Sigmoid colon (tissue), 7 donors: ENCODE data around the gene DOCK9. TPM values are rescaled to one million over a fixed set of nuclear protein-coding genes. Genes with fewer than 3 reads are reported as not detected.

ENCODE experiments used
- DNase-seq: peaks from one replicate; pipeline ENCODE4 v3.0.0-alpha.2; 2019
- H3K27ac ChIP-seq, 4 donors: fragments of 200-600 bp; sonication (generic); one replicate each; pipeline ENCODE4 v1.5.1; 2016 to 2019; ENCODE audit warnings: mild to moderate bottlenecking in 1 of 4
- H3K27me3 ChIP-seq, 3 donors: fragments of 200-600 bp; sonication (generic); one replicate each; pipeline ENCODE4 v1.5.1; 2019; ENCODE audit warnings: mild to moderate bottlenecking in 1 of 3
- H3K36me3 ChIP-seq, 4 donors: fragments of 200-600 bp; sonication (generic); one replicate each; pipeline ENCODE4 v1.5.1; 2016 to 2019
- H3K4me1 ChIP-seq, 4 donors: fragments of 200-600 bp; sonication (generic); one replicate each; pipeline ENCODE4 v1.5.1; 2017 to 2019
- H3K4me3 ChIP-seq, 4 donors: fragments of 200-600 bp; sonication (generic); one replicate each; pipeline ENCODE4 v1.5.1; 2017 to 2019; ENCODE audit warnings: mild to moderate bottlenecking in 2 of 4, moderate library complexity in 1 of 4
- H3K9me3 ChIP-seq, 4 donors: fragments of 200-600 bp in 3 of 4; sonication (generic) in 3 of 4; one replicate each; pipeline versions ENCODE4 v1.5.1 to v1.6.1; 2013 to 2019
- CTCF ChIP-seq, 4 experiments: fragments of 450-650 bp in 3 of 4; fragments of 200-600 bp in 1 of 4; IDR thresholded peaks; one replicate each; pipeline ENCODE4 v1.5.1; 2016 to 2019; ENCODE audit warnings: antibody characterized with exemption in 4 of 4, mild to moderate bottlenecking in 3 of 4, moderate library complexity in 2 of 4
- EP300 ChIP-seq, 4 donors: sonication (generic); formaldehyde crosslinking; IDR thresholded peaks; one replicate each; pipeline ENCODE4 v1.6.1; 2017; ENCODE audit warnings: antibody characterized with exemption in 4 of 4
- POLR2A ChIP-seq, 2 donors: fragments of 450-650 bp; IDR thresholded peaks; one replicate each; pipeline ENCODE4 v1.6.1; 2016; ENCODE audit warnings: antibody characterized with exemption in 2 of 2, mild to moderate bottlenecking in 2 of 2, moderate library complexity in 2 of 2
- POLR2AphosphoS5 ChIP-seq, 4 donors: sonication (generic); formaldehyde crosslinking; IDR thresholded peaks; one replicate each; pipeline ENCODE4 v1.6.1; 2017; ENCODE audit warnings: antibody characterized with exemption in 4 of 4
- WGBS, 2 donors: extraction: QIAGEN DNeasy Blood & Tissue Kit; methylation state at CpG; one replicate each; pipeline ENCODE4 v1.1.7; 2013; 5-methylcytosine and 5-hydroxymethylcytosine counted together
- intact Hi-C: fragments of 100-400 bp; cut with DNase I; formaldehyde crosslinking; loops from one replicate; pipeline ENCODE4 v1.15.1; 2023
- polyA plus RNA-seq, 3 donors: library from polyadenylated mRNA; stranded (reverse); fragments of 200-250 nt; gene quantifications; one replicate each; pipeline ENCODE4 v1.2.3, GENCODE V29; 2013
- total RNA-seq, 4 donors: library from RNA; depleted of rRNA; stranded (reverse); fragments of >200 nt; gene quantifications; one replicate each; pipeline ENCODE4 v1.1.0, GENCODE V29; 2016
- donor health status: healthy with polysubstance abuse.
- donor health status: Bipolar disorder and iron deficiency.
- donor health status: healthy.

DOCK9 gene
- total and polyA plus RNA-seq, 7 donors = 10.8 to 126 (median 60.4) TPM

- H3K9me3 ChIP-seq = peaks cover 0 to 7% (median 4%) of the 10 kb centered on the region in 4 donors
- no peak overlapping the region for H3K4me3 ChIP-seq
- H3K4me1 ChIP-seq = no peaks in the 10 kb centered on the region
- intact Hi-C loops = no loop called here
- H3K27me3 ChIP-seq = no peaks in the 10 kb centered on the region
- TF ChIP-seq EP300 (IDR thresholded peaks at IDR 0.05) = no peak
- TF ChIP-seq CTCF (IDR thresholded peaks at IDR 0.05) = no peak
- TF ChIP-seq POLR2AphosphoS5 (IDR thresholded peaks at IDR 0.05) = no peak
- no peak for TF ChIP-seq POLR2A (IDR thresholded peaks at IDR 0.05)
- no peak overlapping the region for H3K27ac ChIP-seq
- no peak for DNase-seq
- 95 to 98% methylated on average over 3 of the region's 3 CpGs for WGBS, 2 donors
- peaks cover 16 to 73% (median 19%) of the 10 kb centered on the region in 4 donors for H3K36me3 ChIP-seq
Observed at GRCh38 chr13:98868932-98869331, 108.9 kb downstream of the DOCK9 start.

GRCh38 chr13:98866882-98867281 lies 111.0 kb downstream of the DOCK9 start:
- TF ChIP-seq EP300 (IDR thresholded peaks at IDR 0.05) (no peak), POLR2AphosphoS5 (IDR thresholded peaks at IDR 0.05) (no peak), POLR2A (IDR thresholded peaks at IDR 0.05) (no peak), CTCF (IDR thresholded peaks at IDR 0.05) (no peak)
- 93 to 98% methylated on average over 1 of the region's 1 CpG for WGBS, 2 donors
- H3K27me3 ChIP-seq = no peaks in the 10 kb centered on the region
- no peak for DNase-seq
- H3K4me1 ChIP-seq = no peaks in the 10 kb centered on the region
- H3K4me3 ChIP-seq = no peak overlapping the region
- intact Hi-C loops = no loop called here
- peaks cover 14 to 68% (median 25%) of the 10 kb centered on the region in 4 donors for H3K36me3 ChIP-seq
- no peak overlapping the region for H3K27ac ChIP-seq
- H3K9me3 ChIP-seq = no peaks in the 10 kb centered on the region

GRCh38 chr13:98860491-98860890 lies 117.4 kb downstream of the DOCK9 start:
- 71 to 73% methylated on average over 6 of the region's 6 CpGs for WGBS, 2 donors
- intact Hi-C loops = no loop called here
- Histone ChIP-seq H3K9me3 (no peaks in the 10 kb centered on the region), H3K36me3 (peaks cover 16 to 79% (median 30%) of the 10 kb centered on the region in 4 donors), H3K4me1 (no peaks in the 10 kb centered on the region), H3K27me3 (no peaks in the 10 kb centered on the region), H3K4me3 (no peak overlapping the region), H3K27ac (no peak overlapping the region)
- TF ChIP-seq POLR2A (IDR thresholded peaks at IDR 0.05) (no peak), EP300 (IDR thresholded peaks at IDR 0.05) (no peak), CTCF (IDR thresholded peaks at IDR 0.05) (no peak), POLR2AphosphoS5 (IDR thresholded peaks at IDR 0.05) (no peak)
- no peak for DNase-seq

GRCh38 chr13:98858191-98858590 lies 119.7 kb downstream of the DOCK9 start:
- DNase-seq = no peak
- no peaks in the 10 kb centered on the region for H3K9me3 ChIP-seq
- peaks cover 0 to 10% (median 0%) of the 10 kb centered on the region in 4 donors for H3K4me1 ChIP-seq
- peak overlapping the region in 1 of 4 donors; percentile 25 for H3K27ac ChIP-seq
- intact Hi-C loops = no loop called here
- peaks cover 14 to 83% (median 30%) of the 10 kb centered on the region in 4 donors for H3K36me3 ChIP-seq
- 85 to 91% methylated on average over 4 of the region's 4 CpGs for WGBS, 2 donors
- H3K27me3 ChIP-seq = no peaks in the 10 kb centered on the region
- TF ChIP-seq EP300 (IDR thresholded peaks at IDR 0.05) (no peak), CTCF (IDR thresholded peaks at IDR 0.05) (no peak), POLR2AphosphoS5 (IDR thresholded peaks at IDR 0.05) (no peak), POLR2A (IDR thresholded peaks at IDR 0.05) (no peak)
- H3K4me3 ChIP-seq = no peak overlapping the region

- Histone ChIP-seq H3K27me3 (no peaks in the 10 kb centered on the region), H3K4me1 (peaks cover 0 to 19% (median 0%) of the 10 kb centered on the region in 4 donors), H3K4me3 (no peak overlapping the region), H3K9me3 (no peaks in the 10 kb centered on the region), H3K36me3 (peaks cover 5 to 75% (median 21%) of the 10 kb centered on the region in 4 donors), H3K27ac (peak overlapping the region in 1 of 4 donors; percentile 21)
- TF ChIP-seq EP300 (IDR thresholded peaks at IDR 0.05) (no peak), POLR2A (IDR thresholded peaks at IDR 0.05) (no peak), POLR2AphosphoS5 (IDR thresholded peaks at IDR 0.05) (no peak), CTCF (IDR thresholded peaks at IDR 0.05) (no peak)
- no peak for DNase-seq
- WGBS, 2 donors = 17 to 58% methylated on average over 5 of the region's 5 CpGs
- intact Hi-C loops = no loop called here
Observed at GRCh38 chr13:98856983-98857382, 120.9 kb downstream of the DOCK9 start.
